Measurements from ENCODE around the gene MAZ.
"Not testable (repeated sequence)": the region's sequence is repeated elsewhere in the genome, so short reads cannot be mapped to it uniquely, and the experiment has no call there.

MAZ gene

GRCh38 chr16:29784901-29785500 lies 21.3 kb upstream of the MAZ start:
- DNase-seq, result no peak

GRCh38 chr16:29787155-29787554 lies 19.2 kb upstream of the MAZ start:
- not testable (repeated sequence) for DNase-seq

GRCh38 chr16:29789775-29790182 lies 16.6 kb upstream of the MAZ start:
- no peak for DNase-seq

- peak; percentile 98 for DNase-seq
Observed at GRCh38 chr16:29790183-29790948, 16.0 kb upstream of the MAZ start, which contains the start of gene KIF22. KIF22 (plus strand) TSS chr16:29790751; CDS start chr16:29790760, 9 bp downstream.

GRCh38 chr16:29790949-29791844 lies 15.1 kb upstream of the MAZ start:
- peak; percentile 55 for DNase-seq

GRCh38 chr16:29791845-29792807 lies 14.2 kb upstream of the MAZ start:
- no peak for DNase-seq

GRCh38 chr16:29793153-29793552 lies 13.2 kb upstream of the MAZ start:
- not testable (repeated sequence) for DNase-seq

- DNase-seq, result no peak
Observed at GRCh38 chr16:29794231-29794710, 12.1 kb upstream of the MAZ start.

GRCh38 chr16:29802416-29802935 lies 3.9 kb upstream of the MAZ start:
- DNase-seq, result no peak

- DNase-seq, result no peak
Observed at GRCh38 chr16:29804020-29804419, 2.3 kb upstream of the MAZ start.

- peak; percentile 71 for DNase-seq
Observed at GRCh38 chr16:29804455-29805231, 1.7 kb upstream of the MAZ start.

GRCh38 chr16:29805232-29806098 lies 864 bp upstream of the MAZ start:
- peak; percentile 99 for DNase-seq

- peak; percentile 84 for DNase-seq
Observed at GRCh38 chr16:29806641-29807425, 504 bp downstream of the MAZ start.

GRCh38 chr16:29807426-29808218 lies 1.3 kb downstream of the MAZ start:
- DNase-seq, result peak; percentile 88

GRCh38 chr16:29808219-29808900 lies 2.0 kb downstream of the MAZ start:
- no peak for DNase-seq

- DNase-seq, result no peak
Observed at GRCh38 chr16:29809031-29809747, 2.9 kb downstream of the MAZ start.

Measured in NCI-H2171 treated with DMSO at 0.1 percent for 48 hours (cell line).